ENCODE measurements around the gene TSSK2.

GRCh38 chr22:19180234-19180633, 49.1 kb downstream of the TSSK2 start:
- TF ChIP-seq CTCF (optimal IDR thresholded peaks at IDR 0.05 in 1 of 3, IDR thresholded peaks at IDR 0.05 in 1 of 3, conservative IDR thresholded peaks at IDR 0.05 in 1 of 3; ENCODE audit: extremely low read depth in 1 of 3, insufficient read depth in 2 of 3, low read length in 3 of 3), result no peak
- no peak for TF ChIP-seq EZH2 (IDR thresholded peaks at IDR 0.05; ENCODE audit: low read length)

All from keratinocyte (primary cell).